ENCODE measurements around the gene FAM222B.

The FAM222B gene

DNA sequence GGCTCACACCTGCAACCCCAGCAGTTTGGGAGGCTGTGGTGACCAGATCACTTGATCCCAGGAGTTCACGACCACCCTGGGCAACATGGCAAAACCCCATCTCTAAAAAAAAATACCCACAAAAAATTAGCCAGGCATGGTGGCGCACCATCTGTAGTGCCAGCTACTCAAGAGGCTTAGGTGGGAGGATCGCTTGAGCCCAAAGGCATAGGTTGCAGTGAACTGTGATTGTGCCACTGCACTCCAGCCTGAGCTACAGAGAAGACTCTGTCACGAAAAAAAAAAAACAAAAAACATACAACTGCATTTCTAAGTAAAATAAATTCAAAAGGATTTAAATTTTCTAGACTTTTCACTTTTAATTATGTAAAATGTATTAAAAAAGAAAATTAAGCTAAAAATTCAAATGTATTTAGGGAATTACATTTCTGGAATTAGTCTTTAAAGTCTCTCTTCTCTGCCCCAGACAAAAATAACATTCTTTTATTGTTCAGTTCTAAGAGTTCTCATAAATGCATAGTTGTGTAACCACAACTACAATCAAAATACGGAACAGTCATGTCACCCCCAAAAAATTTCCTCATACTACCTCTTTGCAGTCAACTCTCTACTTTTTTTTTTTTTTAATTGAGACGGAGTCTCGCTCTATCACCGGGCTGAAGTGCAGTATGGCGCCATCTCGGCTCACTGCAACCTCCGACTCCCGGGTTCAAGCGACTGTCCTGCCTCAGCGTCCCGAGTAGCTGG, 14.1 kb downstream of the FAM222B start:
- Histone ChIP-seq H3K9me3 (ENCODE audit: control insufficient read depth in 1 of 2, low read length in 2 of 2) (no peaks in the 10 kb centered on the region), H3K4me3 (ENCODE audit: low read depth in 1 of 2, low read length in 2 of 2) (no peak overlapping the region), H3K36me3 (ENCODE audit: control insufficient read depth in 1 of 2, insufficient read depth in 2 of 2, low read length in 2 of 2) (no peaks in the 10 kb centered on the region), H3K27ac (ENCODE audit: low read length) (no peak overlapping the region), H3K27me3 (ENCODE audit: low read depth, low read length) (no peaks in the 10 kb centered on the region), H3K4me1 (ENCODE audit: control insufficient read depth in 1 of 2, insufficient read depth in 2 of 2, low read length in 2 of 2) (no peaks in the 10 kb centered on the region)

DNA sequence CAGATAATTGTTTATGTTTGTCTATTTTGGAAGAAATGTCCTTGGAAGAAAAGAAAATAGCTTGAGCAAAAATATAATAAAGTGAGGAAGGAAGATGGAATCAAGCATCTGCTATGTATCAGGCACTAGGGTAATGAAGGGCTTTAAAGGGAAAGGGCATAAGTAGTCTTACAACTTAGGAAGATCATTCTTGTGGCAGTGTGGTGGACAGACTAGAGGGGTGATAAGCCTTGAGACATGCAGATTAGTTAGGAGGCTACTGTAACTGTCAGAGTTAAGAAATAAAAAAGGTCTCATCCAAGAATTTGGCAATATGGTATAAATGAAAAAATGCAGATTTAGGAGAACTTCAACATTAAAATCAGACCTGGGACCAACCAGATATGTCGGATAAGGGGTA, 14.9 kb downstream of the FAM222B start:
- H3K36me3 ChIP-seq (ENCODE audit: control insufficient read depth in 1 of 2, insufficient read depth in 2 of 2, low read length in 2 of 2): no peaks in the 10 kb centered on the region
- H3K4me3 ChIP-seq (ENCODE audit: low read depth in 1 of 2, low read length in 2 of 2): no peak overlapping the region

DNA sequence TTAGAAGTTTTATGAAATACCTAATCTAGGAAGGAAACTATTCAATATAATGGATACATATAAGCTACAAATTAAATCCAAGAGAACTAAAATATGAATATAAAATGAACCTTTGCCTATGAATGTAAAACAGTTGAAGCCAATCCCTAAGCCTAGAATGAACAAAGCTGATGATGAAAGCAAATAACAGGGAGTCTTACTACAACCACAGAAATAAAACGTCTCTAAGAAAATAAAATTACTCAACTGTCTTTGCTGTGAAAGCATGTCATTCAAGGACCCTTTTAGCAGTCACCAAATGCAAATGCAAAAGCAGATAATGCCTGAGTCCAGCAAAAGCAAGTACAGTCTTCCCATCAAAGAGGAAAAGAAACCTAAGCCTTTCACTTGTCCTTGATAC, 23.0 kb downstream of the FAM222B start:
- Histone ChIP-seq H3K4me1 (ENCODE audit: control insufficient read depth in 1 of 2, insufficient read depth in 2 of 2, low read length in 2 of 2) (no peaks in the 10 kb centered on the region), H3K36me3 (ENCODE audit: control insufficient read depth in 1 of 2, insufficient read depth in 2 of 2, low read length in 2 of 2) (no peaks in the 10 kb centered on the region), H3K27ac (ENCODE audit: low read length) (no peak overlapping the region), H3K4me3 (ENCODE audit: low read depth in 1 of 2, low read length in 2 of 2) (no peak overlapping the region), H3K27me3 (ENCODE audit: low read depth, low read length) (no peaks in the 10 kb centered on the region), H3K9me3 (ENCODE audit: control insufficient read depth in 1 of 2, low read length in 2 of 2) (no peaks in the 10 kb centered on the region)

More for the DNA sequence above, 14.9 kb downstream of the FAM222B start:
- no peak overlapping the region for H3K27ac ChIP-seq (ENCODE audit: low read length)
- H3K4me1 ChIP-seq (ENCODE audit: control insufficient read depth in 1 of 2, insufficient read depth in 2 of 2, low read length in 2 of 2): no peaks in the 10 kb centered on the region
- H3K27me3 ChIP-seq (ENCODE audit: low read depth, low read length): no peaks in the 10 kb centered on the region
- no peaks in the 10 kb centered on the region for H3K9me3 ChIP-seq (ENCODE audit: control insufficient read depth in 1 of 2, low read length in 2 of 2)

DNA sequence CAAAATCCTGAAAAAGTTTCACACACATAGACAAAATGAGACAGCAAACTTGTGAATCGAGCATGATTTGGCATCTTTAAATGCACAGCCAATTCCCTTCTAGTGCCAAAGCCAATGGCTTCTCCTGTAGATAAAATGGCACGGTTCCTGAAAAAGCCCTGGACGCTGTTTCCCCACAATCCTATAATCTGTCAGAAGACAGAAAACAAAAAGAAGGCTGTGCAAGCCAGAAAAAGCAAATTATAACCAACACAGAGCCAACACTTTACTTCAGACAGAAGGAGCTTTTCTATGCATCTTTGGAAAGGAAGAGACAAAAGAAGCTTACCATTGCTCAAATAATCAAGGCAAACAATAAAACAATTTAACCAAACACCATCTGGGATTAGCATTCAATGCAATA, 23.8 kb downstream of the FAM222B start:
- no peaks in the 10 kb centered on the region for H3K36me3 ChIP-seq (ENCODE audit: control insufficient read depth in 1 of 2, insufficient read depth in 2 of 2, low read length in 2 of 2)
- no peak overlapping the region for H3K4me3 ChIP-seq (ENCODE audit: low read depth in 1 of 2, low read length in 2 of 2)
- H3K4me1 ChIP-seq (ENCODE audit: control insufficient read depth in 1 of 2, insufficient read depth in 2 of 2, low read length in 2 of 2): no peaks in the 10 kb centered on the region
- H3K9me3 ChIP-seq (ENCODE audit: control insufficient read depth in 1 of 2, low read length in 2 of 2): no peaks in the 10 kb centered on the region
- H3K27me3 ChIP-seq (ENCODE audit: low read depth, low read length): no peaks in the 10 kb centered on the region
- no peak overlapping the region for H3K27ac ChIP-seq (ENCODE audit: low read length)

DNA sequence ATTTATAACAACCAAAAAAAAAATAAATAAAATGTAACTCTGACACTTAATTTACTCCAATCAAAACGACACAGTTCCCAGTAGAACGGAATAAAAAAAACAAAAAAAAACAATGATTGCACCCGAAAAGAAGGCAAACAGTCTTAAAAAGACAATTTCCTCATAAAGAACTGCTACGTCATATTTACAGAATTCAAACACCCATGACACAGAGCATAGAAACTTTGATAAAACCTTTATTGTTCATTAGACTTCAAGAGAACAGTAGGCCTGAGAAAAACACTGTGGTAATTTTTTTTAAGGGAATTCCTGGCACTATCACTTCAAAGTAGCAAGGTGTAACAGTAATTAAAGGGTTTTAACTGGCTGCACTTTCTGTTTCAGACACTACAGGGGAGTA, 26.1 kb downstream of the FAM222B start:
- Histone ChIP-seq H3K9me3 (ENCODE audit: control insufficient read depth in 1 of 2, low read length in 2 of 2) (no peaks in the 10 kb centered on the region), H3K27ac (ENCODE audit: low read length) (no peak overlapping the region), H3K4me1 (ENCODE audit: control insufficient read depth in 1 of 2, insufficient read depth in 2 of 2, low read length in 2 of 2) (no peaks in the 10 kb centered on the region), H3K4me3 (ENCODE audit: low read depth in 1 of 2, low read length in 2 of 2) (no peak overlapping the region), H3K27me3 (ENCODE audit: low read depth, low read length) (no peaks in the 10 kb centered on the region), H3K36me3 (ENCODE audit: control insufficient read depth in 1 of 2, insufficient read depth in 2 of 2, low read length in 2 of 2) (no peaks in the 10 kb centered on the region)

DNA sequence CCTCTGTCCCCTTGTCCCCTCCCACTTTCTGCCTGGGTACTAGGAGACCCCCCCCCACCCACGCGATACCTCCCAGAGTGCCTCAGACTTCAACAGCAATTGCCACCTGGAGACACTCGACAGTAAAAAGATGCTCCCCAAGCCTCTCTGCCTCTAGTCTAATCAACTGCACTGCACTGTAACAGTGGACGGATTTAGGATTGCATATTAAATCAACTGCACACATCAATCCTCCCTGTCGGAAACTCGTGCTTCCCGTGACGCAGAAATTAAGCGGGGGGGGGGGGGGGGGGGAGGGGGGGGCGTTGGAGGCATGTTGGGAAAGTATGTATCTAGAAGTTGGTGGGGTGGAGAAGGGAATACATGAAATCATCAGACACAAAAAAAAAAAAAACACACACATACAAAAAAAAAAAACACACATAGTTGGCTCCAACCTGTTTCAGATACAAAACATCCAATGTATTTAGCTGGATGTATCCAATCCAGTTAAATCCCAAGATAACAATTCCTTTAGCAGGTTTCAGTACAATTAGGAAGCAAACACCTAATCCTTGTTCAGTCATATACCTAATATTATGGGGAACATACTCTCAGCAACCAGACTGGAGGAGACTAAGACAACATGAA, 29.7 kb downstream of the FAM222B start:
- Histone ChIP-seq H3K9me3 (ENCODE audit: control insufficient read depth in 1 of 2, low read length in 2 of 2) (no peaks in the 10 kb centered on the region), H3K36me3 (ENCODE audit: control insufficient read depth in 1 of 2, insufficient read depth in 2 of 2, low read length in 2 of 2) (peaks cover 0 to 5% of the 10 kb centered on the region in 2 donors), H3K4me3 (ENCODE audit: low read depth in 1 of 2, low read length in 2 of 2) (peak overlapping the region; percentile 83 to 89), H3K27me3 (ENCODE audit: low read depth, low read length) (no peaks in the 10 kb centered on the region), H3K27ac (ENCODE audit: low read length) (peak overlapping the region; percentile 76), H3K4me1 (ENCODE audit: control insufficient read depth in 1 of 2, insufficient read depth in 2 of 2, low read length in 2 of 2) (peaks cover 0 to 14% of the 10 kb centered on the region in 2 donors)

DNA sequence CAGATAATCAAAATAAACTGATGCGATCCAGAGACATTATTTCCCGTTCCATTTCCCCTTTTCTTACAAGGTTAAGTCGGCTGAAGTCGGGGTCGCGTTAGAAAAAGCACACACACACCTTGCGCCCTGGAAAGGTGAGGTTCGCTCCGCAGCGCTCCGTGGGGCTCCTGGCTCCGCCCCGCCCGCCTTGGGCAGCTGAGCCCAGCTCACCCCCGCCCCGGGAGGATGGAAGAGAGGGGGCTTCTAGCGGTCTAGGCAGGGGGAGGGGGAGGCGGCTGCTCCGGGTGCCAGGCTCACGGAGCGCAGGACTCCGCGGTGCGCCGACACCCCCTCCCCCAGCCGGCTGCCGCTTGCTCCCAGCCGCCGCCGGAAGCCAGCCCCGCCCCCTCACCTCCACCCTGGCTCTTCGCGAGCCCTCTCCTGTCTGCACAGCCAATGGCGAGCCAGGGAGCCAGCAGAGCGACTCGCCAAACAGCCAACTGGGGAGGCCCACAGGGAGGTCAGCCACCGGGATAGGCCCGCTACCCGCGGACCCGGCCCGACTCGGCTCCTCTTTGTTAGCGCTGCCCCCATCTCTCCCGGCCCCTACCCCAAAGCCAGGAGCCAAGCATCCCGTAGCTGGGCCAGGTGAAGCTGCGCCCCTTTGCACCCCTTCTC, 30.4 kb downstream of the FAM222B start:
- no peaks in the 10 kb centered on the region for H3K9me3 ChIP-seq (ENCODE audit: control insufficient read depth in 1 of 2, low read length in 2 of 2)
- H3K4me3 ChIP-seq (ENCODE audit: low read depth in 1 of 2, low read length in 2 of 2): peak overlapping the region; percentile 83 to 89
- peak overlapping the region; percentile 76 for H3K27ac ChIP-seq (ENCODE audit: low read length)
- H3K4me1 ChIP-seq (ENCODE audit: control insufficient read depth in 1 of 2, insufficient read depth in 2 of 2, low read length in 2 of 2): peaks cover 0 to 20% of the 10 kb centered on the region in 2 donors
- H3K27me3 ChIP-seq (ENCODE audit: low read depth, low read length): no peaks in the 10 kb centered on the region
- H3K36me3 ChIP-seq (ENCODE audit: control insufficient read depth in 1 of 2, insufficient read depth in 2 of 2, low read length in 2 of 2): peaks cover 0 to 5% of the 10 kb centered on the region in 2 donors

DNA sequence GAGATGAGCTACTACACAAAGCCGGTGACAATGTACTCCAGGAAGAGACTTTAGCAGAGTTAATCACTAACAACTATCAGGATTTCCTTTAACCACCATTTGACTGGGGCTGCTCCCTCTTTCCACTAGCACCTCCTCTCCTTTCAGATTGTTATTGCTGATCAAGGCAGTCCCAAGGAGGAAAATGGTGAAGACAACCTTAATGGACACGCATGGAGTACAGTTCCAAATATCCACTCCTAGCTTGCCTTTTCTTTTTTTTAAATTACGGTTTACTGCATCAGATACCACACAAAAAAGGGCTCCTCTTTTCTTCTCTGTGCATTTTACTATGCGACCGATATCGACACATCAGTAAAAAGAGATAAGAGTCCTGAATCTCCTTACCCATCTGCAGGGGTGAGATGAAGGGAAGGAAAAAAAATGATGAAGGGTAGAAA, 30.9 kb downstream of the FAM222B start:
- H3K4me3 ChIP-seq (ENCODE audit: low read depth in 1 of 2, low read length in 2 of 2): peak overlapping the region; percentile 83 to 89
- no peaks in the 10 kb centered on the region for H3K27me3 ChIP-seq (ENCODE audit: low read depth, low read length)
- no peaks in the 10 kb centered on the region for H3K9me3 ChIP-seq (ENCODE audit: control insufficient read depth in 1 of 2, low read length in 2 of 2)
- peak overlapping the region; percentile 74 for H3K27ac ChIP-seq (ENCODE audit: low read length)
- peaks cover 0 to 5% of the 10 kb centered on the region in 2 donors for H3K36me3 ChIP-seq (ENCODE audit: control insufficient read depth in 1 of 2, insufficient read depth in 2 of 2, low read length in 2 of 2)
- H3K4me1 ChIP-seq (ENCODE audit: control insufficient read depth in 1 of 2, insufficient read depth in 2 of 2, low read length in 2 of 2): peaks cover 0 to 25% of the 10 kb centered on the region in 2 donors

DNA sequence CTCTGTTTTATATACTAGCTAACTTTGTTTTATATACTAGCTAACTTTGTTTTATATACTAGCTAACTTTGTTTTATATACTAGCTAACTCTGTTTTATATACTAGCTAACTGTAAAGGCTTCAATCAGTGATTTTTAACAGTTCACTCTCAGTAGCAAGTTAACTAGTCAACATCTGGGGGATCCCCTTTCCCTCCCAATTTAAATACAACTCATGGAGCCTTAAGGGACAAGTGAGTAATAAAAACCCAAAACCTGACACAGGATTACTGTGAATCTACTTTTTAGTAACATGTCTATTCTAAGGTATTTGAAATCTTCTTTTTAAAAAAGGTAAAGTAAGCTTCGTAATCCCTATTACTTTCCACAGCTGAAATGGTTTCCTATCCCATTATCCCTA, 32.2 kb downstream of the FAM222B start:
- H3K9me3 ChIP-seq (ENCODE audit: control insufficient read depth in 1 of 2, low read length in 2 of 2): no peaks in the 10 kb centered on the region
- peaks cover 0 to 5% of the 10 kb centered on the region in 2 donors for H3K36me3 ChIP-seq (ENCODE audit: control insufficient read depth in 1 of 2, insufficient read depth in 2 of 2, low read length in 2 of 2)
- no peaks in the 10 kb centered on the region for H3K27me3 ChIP-seq (ENCODE audit: low read depth, low read length)
- no peak overlapping the region for H3K27ac ChIP-seq (ENCODE audit: low read length)
- H3K4me1 ChIP-seq (ENCODE audit: control insufficient read depth in 1 of 2, insufficient read depth in 2 of 2, low read length in 2 of 2): peaks cover 0 to 27% of the 10 kb centered on the region in 2 donors
- H3K4me3 ChIP-seq (ENCODE audit: low read depth in 1 of 2, low read length in 2 of 2): no peak overlapping the region

DNA sequence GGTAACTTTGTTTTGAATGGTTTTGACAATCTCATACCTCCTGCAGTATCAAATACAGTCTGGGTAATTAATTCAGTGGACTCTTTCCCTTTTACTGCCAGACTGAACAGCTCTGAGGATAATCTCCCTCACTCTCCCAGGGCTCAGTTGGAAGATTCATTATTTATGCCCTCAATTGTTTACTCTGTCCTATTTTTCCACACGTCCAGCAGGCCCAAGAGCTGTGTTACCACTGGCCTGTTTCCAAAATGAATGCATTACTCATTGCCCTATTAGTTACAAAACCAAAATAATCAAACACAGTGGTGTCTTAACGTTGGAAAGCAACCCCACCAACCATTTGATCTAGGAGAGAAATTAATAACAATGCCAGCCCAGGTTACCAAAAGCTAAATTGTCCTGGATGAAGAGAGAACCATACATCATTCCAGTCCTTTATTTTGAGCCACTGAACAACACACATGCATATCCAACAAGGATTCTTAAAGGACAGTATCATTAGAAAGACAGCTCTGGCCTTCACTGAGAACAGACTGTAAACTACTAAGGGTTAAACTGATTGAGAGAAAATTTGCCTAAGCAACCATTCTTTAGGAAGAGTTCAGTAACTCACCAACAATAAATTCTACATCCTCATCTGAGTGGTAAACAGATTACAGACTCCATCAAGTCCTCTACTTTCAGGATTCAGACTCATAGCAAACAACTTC, 34.5 kb downstream of the FAM222B start:
- Histone ChIP-seq H3K27me3 (ENCODE audit: low read depth, low read length) (no peaks in the 10 kb centered on the region), H3K9me3 (ENCODE audit: control insufficient read depth in 1 of 2, low read length in 2 of 2) (no peaks in the 10 kb centered on the region), H3K36me3 (ENCODE audit: control insufficient read depth in 1 of 2, insufficient read depth in 2 of 2, low read length in 2 of 2) (peaks cover 0 to 8% of the 10 kb centered on the region in 2 donors), H3K4me3 (ENCODE audit: low read depth in 1 of 2, low read length in 2 of 2) (no peak overlapping the region), H3K4me1 (ENCODE audit: control insufficient read depth in 1 of 2, insufficient read depth in 2 of 2, low read length in 2 of 2) (peaks cover 0 to 27% of the 10 kb centered on the region in 2 donors), H3K27ac (ENCODE audit: low read length) (peak overlapping the region; percentile 78)

DNA sequence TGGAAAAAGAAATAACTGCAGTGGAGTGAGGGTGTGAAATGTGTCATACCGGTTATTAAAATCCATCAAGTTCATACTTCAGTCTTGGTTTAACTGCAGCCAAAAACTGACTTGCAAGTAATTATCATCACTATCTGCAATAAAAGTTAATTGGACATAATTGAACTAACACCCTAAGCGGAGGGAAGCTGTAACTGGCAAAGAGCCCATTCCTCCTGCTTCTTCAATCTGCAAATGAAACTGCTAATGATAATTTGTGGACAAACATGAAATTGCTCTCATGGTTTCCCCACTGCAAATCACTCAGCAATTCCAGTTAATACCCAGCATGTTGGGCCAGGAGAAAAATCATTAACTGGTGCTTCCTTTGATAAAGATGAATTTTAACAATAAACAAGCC, 46.5 kb downstream of the FAM222B start:
- H3K4me1 ChIP-seq (ENCODE audit: control insufficient read depth in 1 of 2, insufficient read depth in 2 of 2, low read length in 2 of 2): no peaks in the 10 kb centered on the region
- no peak overlapping the region for H3K4me3 ChIP-seq (ENCODE audit: low read depth in 1 of 2, low read length in 2 of 2)
- no peaks in the 10 kb centered on the region for H3K27me3 ChIP-seq (ENCODE audit: low read depth, low read length)
- no peaks in the 10 kb centered on the region for H3K9me3 ChIP-seq (ENCODE audit: control insufficient read depth in 1 of 2, low read length in 2 of 2)
- H3K36me3 ChIP-seq (ENCODE audit: control insufficient read depth in 1 of 2, insufficient read depth in 2 of 2, low read length in 2 of 2): no peaks in the 10 kb centered on the region
- no peak overlapping the region for H3K27ac ChIP-seq (ENCODE audit: low read length)

Data from muscle layer of duodenum (tissue), 2 donors.